HG02852 (cell line): ENCODE results near the gene DOCK1.
"Not testable (repeated sequence)": the region's sequence is repeated elsewhere in the genome, so short reads cannot be mapped to it uniquely, and the experiment has no call there.

Experiments
- ATAC-seq: cut with Tn5 transposase; IDR thresholded peaks from one replicate; pipeline ENCODE4 v1.9.1; 2021; ENCODE audit warnings: mild to moderate bottlenecking, moderate library complexity; ENCODE audit not compliant: unreplicated experiment

DOCK1 gene

GRCh38 chr10:127298381-127298780, 393.2 kb downstream of the DOCK1 start:
- ATAC-seq: no peak

DNA sequence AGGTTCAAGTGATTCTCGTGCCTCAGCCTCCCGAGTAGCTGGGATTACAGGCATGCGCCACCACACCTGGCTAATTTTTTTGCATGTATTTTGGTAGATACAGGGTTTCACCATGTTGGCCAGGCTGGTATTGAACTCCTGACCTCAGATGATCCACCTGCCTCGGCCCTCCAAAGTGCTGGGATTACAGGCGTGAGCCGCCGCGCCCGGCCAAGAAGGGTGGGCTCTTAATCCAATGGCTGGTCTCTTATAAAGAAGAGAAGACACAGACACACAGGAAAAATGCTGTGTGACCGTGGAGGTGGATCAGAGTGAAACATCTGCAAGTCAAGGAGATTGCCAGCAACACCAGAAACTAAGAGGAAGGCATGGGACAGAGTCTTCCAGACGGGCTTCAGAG, 394.0 kb downstream of the DOCK1 start:
- ATAC-seq: not testable (repeated sequence)

GRCh38 chr10:127299956-127300689, 394.9 kb downstream of the DOCK1 start:
- ATAC-seq: no peak

GRCh38 chr10:127300868-127301321, 395.7 kb downstream of the DOCK1 start:
- ATAC-seq: no peak

GRCh38 chr10:127302343-127302742, 397.1 kb downstream of the DOCK1 start:
- ATAC-seq: no peak

DNA sequence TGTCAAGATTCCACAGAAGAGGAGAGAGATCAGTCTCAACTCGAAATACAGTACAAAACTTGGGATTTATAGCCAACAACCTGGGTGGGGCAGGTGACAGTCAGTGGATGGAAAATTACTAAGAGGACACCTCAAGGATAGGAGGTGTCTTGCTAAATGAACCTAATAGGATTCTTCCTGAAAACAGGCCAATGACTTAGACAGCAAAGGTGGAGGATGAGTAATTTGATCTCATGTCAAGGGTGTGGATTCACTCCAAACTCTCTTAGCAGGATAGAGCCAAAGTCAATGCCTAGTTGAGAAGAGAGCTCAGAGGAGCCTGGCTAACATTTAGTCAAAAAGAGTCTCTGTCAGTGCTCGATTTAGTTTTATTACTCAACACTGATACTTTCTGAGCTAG, 397.9 kb downstream of the DOCK1 start:
- ATAC-seq: no peak

- ATAC-seq: no peak
These were observed 398.5 kb downstream of the DOCK1 start for GRCh38 chr10:127303746-127304145.

GRCh38 chr10:127306479-127306878, 401.3 kb downstream of the DOCK1 start:
- no peak for ATAC-seq

DNA sequence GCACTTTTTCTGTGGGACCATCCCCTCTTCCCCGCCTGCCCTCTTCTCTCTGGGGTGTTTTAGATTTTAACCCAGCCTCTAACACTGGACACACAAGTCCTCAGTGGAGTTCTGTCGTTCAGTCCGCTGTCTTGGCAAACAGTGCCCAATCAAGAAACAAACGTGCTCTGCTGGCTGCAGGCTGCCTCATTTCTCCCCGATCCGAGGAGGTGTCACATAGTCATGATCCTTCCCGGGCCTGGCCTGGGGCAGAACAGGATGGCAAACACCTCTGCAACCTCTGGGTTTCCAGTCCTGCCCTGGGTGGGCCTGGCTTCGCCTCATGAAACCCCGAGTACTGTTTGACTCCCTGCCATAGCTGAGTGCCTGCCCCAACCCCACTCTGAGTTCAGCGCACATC, 402.1 kb downstream of the DOCK1 start:
- ATAC-seq: no peak

- ATAC-seq: no peak
These were observed 402.8 kb downstream of the DOCK1 start for GRCh38 chr10:127308031-127308430.

DNA sequence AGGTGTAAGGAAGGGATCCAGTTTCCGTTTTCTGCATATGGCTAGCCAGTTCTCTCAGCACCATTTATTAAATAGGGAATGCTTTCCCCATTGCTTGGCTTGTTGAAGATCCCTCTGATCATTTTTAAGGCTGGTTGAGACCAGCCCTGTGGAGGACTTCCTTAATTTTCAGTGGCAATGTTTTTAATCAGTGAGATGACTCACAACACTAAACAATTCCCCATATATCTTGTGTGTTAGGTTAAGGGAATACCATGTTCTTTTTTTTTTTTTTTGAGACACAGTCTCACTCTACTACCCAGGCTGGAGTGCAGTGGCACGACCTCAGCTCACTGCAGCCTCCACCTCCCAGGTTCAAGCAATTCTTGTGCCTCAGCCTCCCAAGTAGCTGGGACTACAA, 404.4 kb downstream of the DOCK1 start:
- not testable (repeated sequence) for ATAC-seq

DNA sequence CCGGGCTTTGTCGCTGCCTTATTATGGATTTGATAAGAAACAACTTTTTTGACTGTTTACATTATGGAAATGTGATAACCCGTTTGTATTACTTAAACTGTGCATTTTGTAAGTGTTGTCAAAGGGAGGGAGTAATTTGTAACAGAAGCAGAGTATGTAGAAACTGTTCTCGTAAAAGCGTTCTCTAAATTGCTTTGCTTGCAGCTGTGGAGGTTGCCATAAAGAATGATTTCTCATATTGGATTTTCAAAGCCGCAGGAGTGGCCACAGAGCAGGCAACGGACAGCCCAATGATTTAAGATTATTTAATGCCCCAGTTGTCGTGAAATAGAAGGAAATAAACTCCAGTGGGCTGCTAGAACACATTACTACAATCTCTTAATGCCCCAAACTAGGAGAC, 405.2 kb downstream of the DOCK1 start:
- no peak for ATAC-seq

- no peak for ATAC-seq
These were observed 405.7 kb downstream of the DOCK1 start for GRCh38 chr10:127310923-127311322.

GRCh38 chr10:127313996-127314700, 408.9 kb downstream of the DOCK1 start:
- ATAC-seq: no peak

DNA sequence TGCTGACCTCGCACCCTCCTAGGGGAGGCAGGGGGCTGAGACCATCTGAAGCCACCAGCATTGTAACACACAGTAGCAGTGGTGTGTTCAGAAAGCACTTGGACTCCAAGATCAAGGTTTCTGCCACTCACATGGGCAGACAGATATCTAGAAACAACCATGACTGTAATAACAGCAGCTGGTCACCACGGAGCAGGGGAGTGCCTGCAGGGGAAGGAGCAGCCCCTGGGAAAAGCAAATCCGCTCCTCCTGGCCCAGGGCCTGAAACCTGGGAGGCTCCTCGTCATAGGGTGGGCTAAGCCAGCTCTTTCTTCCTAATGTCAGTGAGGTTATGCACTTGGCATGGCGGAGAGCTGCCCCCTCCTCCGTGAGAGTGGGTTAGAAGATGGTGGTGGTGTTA, 409.6 kb downstream of the DOCK1 start:
- no peak for ATAC-seq

DNA sequence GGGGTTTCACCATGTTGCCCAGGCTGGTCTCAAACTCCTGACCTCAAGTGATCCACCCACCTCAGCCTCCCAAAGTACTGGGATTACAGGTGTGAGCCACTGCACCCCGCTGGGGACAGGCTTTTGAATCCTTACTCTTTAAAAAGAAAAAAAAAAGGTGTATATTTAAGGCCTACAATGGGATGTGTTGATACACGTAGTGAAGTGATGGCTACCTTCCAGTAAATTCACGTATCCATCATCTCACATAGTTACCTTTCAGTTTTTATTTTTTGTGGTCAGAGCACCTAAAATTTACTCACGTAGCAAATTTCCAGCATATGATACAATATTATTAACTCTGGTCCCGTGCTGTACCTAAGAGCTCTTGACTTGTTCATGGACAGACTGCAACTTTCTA, 410.7 kb downstream of the DOCK1 start:
- ATAC-seq: no peak

DNA sequence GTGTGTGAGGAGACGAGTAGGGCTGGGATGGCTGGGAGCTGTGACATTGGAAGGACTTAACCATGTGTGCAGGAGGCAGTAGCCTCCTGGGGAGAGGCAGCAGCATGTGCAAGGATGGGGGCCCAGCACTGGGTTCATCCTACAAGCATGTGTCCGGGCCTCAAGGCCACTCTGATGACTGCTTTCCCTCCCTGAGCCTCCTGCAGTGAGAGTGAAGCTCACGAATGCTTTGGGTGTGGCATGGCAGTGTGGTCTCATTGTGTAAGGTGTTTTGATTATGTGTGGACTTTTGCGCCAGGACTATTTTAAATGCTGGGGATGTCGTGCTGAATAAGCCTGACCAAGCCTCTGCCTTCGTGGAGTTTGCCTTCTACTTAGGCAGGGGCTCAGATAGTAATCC, 413.2 kb downstream of the DOCK1 start:
- no peak for ATAC-seq

DNA sequence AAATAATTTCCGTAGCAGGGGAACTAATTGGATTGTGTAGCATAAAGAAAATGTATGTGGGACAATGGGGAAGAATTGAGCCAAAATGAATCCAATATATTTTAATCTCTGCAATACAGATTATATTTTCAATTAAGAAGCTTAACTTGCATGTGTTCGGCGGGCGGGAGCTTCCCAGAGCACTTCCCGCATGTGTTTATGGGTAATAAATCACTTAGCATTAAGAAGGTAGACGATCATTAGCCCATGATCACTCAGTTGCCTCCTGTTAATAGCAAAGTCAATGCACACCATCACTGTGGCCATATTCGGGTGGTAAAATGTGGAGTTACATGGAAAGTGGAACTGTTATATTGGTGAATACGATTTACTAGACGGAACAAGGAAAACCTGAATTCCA, 414.0 kb downstream of the DOCK1 start:
- no peak for ATAC-seq

DNA sequence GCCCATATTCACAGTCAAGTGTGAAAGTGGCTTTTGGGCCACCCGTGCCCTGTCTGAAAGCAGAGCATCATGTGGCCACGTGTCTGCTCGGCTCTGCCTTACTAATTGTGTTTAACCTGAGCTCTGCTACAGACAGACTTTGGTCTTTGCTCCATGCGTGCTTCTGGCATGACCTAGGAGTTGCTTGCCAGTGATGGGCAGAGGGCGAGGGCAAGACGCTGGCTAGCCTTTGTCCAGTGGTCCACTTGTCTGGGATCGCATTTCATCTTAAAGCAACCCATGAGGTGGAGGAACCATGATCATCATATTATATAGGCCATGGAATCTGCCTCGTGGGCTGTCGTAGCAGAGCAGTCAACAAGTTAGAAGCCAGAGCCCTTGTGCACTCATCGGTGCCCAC, 414.5 kb downstream of the DOCK1 start:
- ATAC-seq: no peak

- no peak for ATAC-seq
These were observed 414.9 kb downstream of the DOCK1 start for GRCh38 chr10:127320176-127320575.

- no peak for ATAC-seq
These were observed 417.1 kb downstream of the DOCK1 start for GRCh38 chr10:127322286-127322685.

GRCh38 chr10:127325506-127325905, 420.3 kb downstream of the DOCK1 start:
- ATAC-seq: no peak
